Measurements from ENCODE around the gene COX7A2.

GRCh38 chr6:75202676-75203131 lies 40.9 kb downstream of the COX7A2 start:
- no peak for TF ChIP-seq TCF7L2 (IDR thresholded peaks at IDR 0.05; ENCODE audit: low read depth, low read length)
- no peak for TF ChIP-seq CTCF (IDR thresholded peaks at IDR 0.05)
- no peak for TF ChIP-seq SIN3A (IDR thresholded peaks at IDR 0.05; ENCODE audit: borderline replicate concordance, insufficient read depth, low read depth, low read length)
